ENCODE measurements around the gene WDR64.

The WDR64 gene

GRCh38 chr1:241614144-241614543 is 37.9 kb upstream of the WDR64 start:
- H3K27me3 ChIP-seq (ENCODE audit: control insufficient read depth, insufficient read depth, low read length) = no peaks in the 10 kb centered on the region
- H3K27ac ChIP-seq (ENCODE audit: low read depth, low read length) = no peak overlapping the region
- H3K9me3 ChIP-seq (ENCODE audit: control insufficient read depth, insufficient read depth, low read depth, low read length) = no peaks in the 10 kb centered on the region
- H3K36me3 ChIP-seq (ENCODE audit: control insufficient read depth, insufficient read depth, low read length) = no peaks in the 10 kb centered on the region
- no peak overlapping the region for H3K9ac ChIP-seq (ENCODE audit: low read length)
- H3K4me1 ChIP-seq (ENCODE audit: control insufficient read depth, insufficient read depth, low read length) = no peaks in the 10 kb centered on the region; the same call in 1 of the 2 replicates
- no peak overlapping the region for H3K4me3 ChIP-seq (ENCODE audit: low read depth, low read length)

GRCh38 chr1:241614572-241614971 is 37.5 kb upstream of the WDR64 start:
- H3K27ac ChIP-seq (ENCODE audit: low read depth, low read length) = no peak overlapping the region
- no peaks in the 10 kb centered on the region for H3K9me3 ChIP-seq (ENCODE audit: control insufficient read depth, insufficient read depth, low read depth, low read length)
- no peaks in the 10 kb centered on the region; the same call in 1 of the 2 replicates for H3K4me1 ChIP-seq (ENCODE audit: control insufficient read depth, insufficient read depth, low read length)
- no peak overlapping the region for H3K4me3 ChIP-seq (ENCODE audit: low read depth, low read length)
- no peaks in the 10 kb centered on the region for H3K27me3 ChIP-seq (ENCODE audit: control insufficient read depth, insufficient read depth, low read length)
- H3K36me3 ChIP-seq (ENCODE audit: control insufficient read depth, insufficient read depth, low read length) = no peaks in the 10 kb centered on the region
- H3K9ac ChIP-seq (ENCODE audit: low read length) = no peak overlapping the region

- no peaks in the 10 kb centered on the region for H3K36me3 ChIP-seq (ENCODE audit: control insufficient read depth, insufficient read depth, low read length)
- no peaks in the 10 kb centered on the region; the same call in 1 of the 2 replicates for H3K4me1 ChIP-seq (ENCODE audit: control insufficient read depth, insufficient read depth, low read length)
- no peaks in the 10 kb centered on the region for H3K27me3 ChIP-seq (ENCODE audit: control insufficient read depth, insufficient read depth, low read length)
- H3K4me3 ChIP-seq (ENCODE audit: low read depth, low read length) = no peak overlapping the region
- no peak overlapping the region for H3K9ac ChIP-seq (ENCODE audit: low read length)
- H3K27ac ChIP-seq (ENCODE audit: low read depth, low read length) = no peak overlapping the region
- H3K9me3 ChIP-seq (ENCODE audit: control insufficient read depth, insufficient read depth, low read depth, low read length) = no peaks in the 10 kb centered on the region
Measured at GRCh38 chr1:241615043-241615974, 36.8 kb upstream of the WDR64 start.

DNA sequence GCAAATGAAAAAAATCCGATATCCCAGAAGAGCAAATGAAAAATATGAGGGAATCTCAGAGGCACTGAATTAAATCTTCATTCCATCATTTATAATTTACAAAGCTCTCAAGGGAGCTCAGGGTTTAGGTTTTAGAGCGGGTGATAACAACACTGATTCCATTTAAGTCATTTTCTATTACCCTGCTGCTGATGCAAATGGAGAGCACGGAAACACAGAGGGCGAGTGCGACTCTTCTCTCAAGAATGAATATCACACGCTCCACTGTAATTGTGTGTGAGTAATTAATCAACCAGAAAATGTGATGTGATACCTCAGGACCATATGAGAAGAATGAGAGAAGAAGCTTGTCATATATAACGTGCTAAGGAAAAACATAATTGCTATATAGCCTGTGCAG is 34.7 kb upstream of the WDR64 start:
- H3K9ac ChIP-seq (ENCODE audit: low read length) = no peak overlapping the region
- H3K27ac ChIP-seq (ENCODE audit: low read depth, low read length) = no peak overlapping the region
- no peak overlapping the region for H3K4me3 ChIP-seq (ENCODE audit: low read depth, low read length)
- no peaks in the 10 kb centered on the region for H3K36me3 ChIP-seq (ENCODE audit: control insufficient read depth, insufficient read depth, low read length)
- H3K9me3 ChIP-seq (ENCODE audit: control insufficient read depth, insufficient read depth, low read depth, low read length) = no peaks in the 10 kb centered on the region
- no peaks in the 10 kb centered on the region for H3K4me1 ChIP-seq (ENCODE audit: control insufficient read depth, insufficient read depth, low read length)
- no peaks in the 10 kb centered on the region for H3K27me3 ChIP-seq (ENCODE audit: control insufficient read depth, insufficient read depth, low read length)

DNA sequence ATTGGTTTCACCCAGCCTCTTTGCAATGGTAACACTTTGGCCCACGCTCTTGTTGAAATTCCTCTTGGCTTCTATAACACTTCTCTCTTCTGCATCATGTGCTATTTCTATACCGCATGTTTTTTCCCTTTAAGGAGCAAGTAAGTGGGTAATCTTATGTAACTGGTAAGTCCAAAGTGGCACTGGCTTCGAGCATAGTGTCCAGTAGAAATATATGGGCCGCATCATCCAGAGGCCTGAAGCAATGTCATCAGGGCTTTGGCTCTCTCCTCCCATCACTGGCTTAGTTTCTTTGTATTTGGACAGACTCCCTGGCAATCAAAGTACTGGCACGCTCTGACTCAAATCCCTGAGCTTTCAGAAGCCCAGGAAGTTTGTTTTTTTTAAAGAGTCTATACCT is 29.4 kb upstream of the WDR64 start:
- Histone ChIP-seq H3K27ac (ENCODE audit: low read depth, low read length) (no peak overlapping the region), H3K27me3 (ENCODE audit: control insufficient read depth, insufficient read depth, low read length) (no peaks in the 10 kb centered on the region), H3K4me3 (ENCODE audit: low read depth, low read length) (no peak overlapping the region), H3K36me3 (ENCODE audit: control insufficient read depth, insufficient read depth, low read length) (no peaks in the 10 kb centered on the region), H3K9me3 (ENCODE audit: control insufficient read depth, insufficient read depth, low read depth, low read length) (no peaks in the 10 kb centered on the region), H3K9ac (ENCODE audit: low read length) (no peak overlapping the region), H3K4me1 (ENCODE audit: control insufficient read depth, insufficient read depth, low read length) (no peaks in the 10 kb centered on the region)

DNA sequence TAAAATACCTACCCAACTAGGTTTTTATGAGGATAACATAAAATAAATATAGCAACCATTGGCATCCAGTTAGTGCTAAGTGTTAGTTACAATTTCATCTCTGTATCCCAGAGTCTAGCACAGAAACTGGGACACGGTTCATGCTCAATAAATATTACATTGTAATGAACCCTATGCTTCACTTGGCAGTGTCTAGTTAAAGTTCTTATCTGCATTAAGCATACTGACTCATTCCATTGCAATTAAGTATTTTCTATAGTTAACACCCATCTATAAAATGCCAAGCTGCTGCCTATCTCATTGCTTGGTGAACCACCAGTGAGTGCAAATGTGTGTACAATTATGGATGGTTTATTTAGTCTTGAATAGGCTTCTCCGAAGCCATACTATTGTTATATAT is 27.1 kb upstream of the WDR64 start:
- Histone ChIP-seq H3K27ac (ENCODE audit: low read depth, low read length) (no peak overlapping the region), H3K27me3 (ENCODE audit: control insufficient read depth, insufficient read depth, low read length) (no peaks in the 10 kb centered on the region), H3K9me3 (ENCODE audit: control insufficient read depth, insufficient read depth, low read depth, low read length) (no peaks in the 10 kb centered on the region)

GRCh38 chr1:241627453-241628259 is 24.4 kb upstream of the WDR64 start:
- H3K27me3 ChIP-seq (ENCODE audit: control insufficient read depth, insufficient read depth, low read length) = no peaks in the 10 kb centered on the region
- H3K9ac ChIP-seq (ENCODE audit: low read length) = no peak overlapping the region
- no peaks in the 10 kb centered on the region for H3K9me3 ChIP-seq (ENCODE audit: control insufficient read depth, insufficient read depth, low read depth, low read length)
- no peak overlapping the region for H3K27ac ChIP-seq (ENCODE audit: low read depth, low read length)
- H3K4me1 ChIP-seq (ENCODE audit: control insufficient read depth, insufficient read depth, low read length) = peaks cover 12% of the 10 kb centered on the region
- H3K4me3 ChIP-seq (ENCODE audit: low read depth, low read length) = no peak overlapping the region
- peaks cover 6% of the 10 kb centered on the region; the same call in 1 of the 2 replicates for H3K36me3 ChIP-seq (ENCODE audit: control insufficient read depth, insufficient read depth, low read length)

More for the DNA sequence above, 27.1 kb upstream of the WDR64 start:
- H3K4me3 ChIP-seq (ENCODE audit: low read depth, low read length) = no peak overlapping the region
- no peaks in the 10 kb centered on the region for H3K4me1 ChIP-seq (ENCODE audit: control insufficient read depth, insufficient read depth, low read length)
- H3K36me3 ChIP-seq (ENCODE audit: control insufficient read depth, insufficient read depth, low read length) = no peaks in the 10 kb centered on the region
- H3K9ac ChIP-seq (ENCODE audit: low read length) = no peak overlapping the region

DNA sequence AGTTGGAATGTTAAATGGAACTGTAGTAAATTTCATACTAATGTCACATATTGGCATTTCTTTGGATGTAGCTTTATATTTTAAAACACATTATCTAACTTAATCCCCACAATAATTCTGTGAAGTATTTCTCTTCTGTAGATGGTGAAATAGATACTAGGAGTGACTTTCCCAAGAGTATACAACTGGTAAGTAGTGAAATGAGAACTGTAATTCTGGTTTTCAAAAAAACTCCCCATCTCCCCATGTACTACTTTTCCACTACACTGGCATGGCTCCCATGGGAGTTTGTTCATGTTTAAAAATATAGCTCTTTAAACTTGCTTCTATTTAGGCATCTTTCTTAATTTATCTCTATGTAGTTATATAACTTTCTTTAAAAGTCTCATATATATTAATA is 22.1 kb upstream of the WDR64 start:
- H3K36me3 ChIP-seq (ENCODE audit: control insufficient read depth, insufficient read depth, low read length) = peaks cover 26% of the 10 kb centered on the region
- H3K4me1 ChIP-seq (ENCODE audit: control insufficient read depth, insufficient read depth, low read length) = peaks cover 12% of the 10 kb centered on the region
- no peaks in the 10 kb centered on the region for H3K27me3 ChIP-seq (ENCODE audit: control insufficient read depth, insufficient read depth, low read length)
- H3K9ac ChIP-seq (ENCODE audit: low read length) = no peak overlapping the region
- no peak overlapping the region for H3K27ac ChIP-seq (ENCODE audit: low read depth, low read length)
- no peaks in the 10 kb centered on the region for H3K9me3 ChIP-seq (ENCODE audit: control insufficient read depth, insufficient read depth, low read depth, low read length)
- no peak overlapping the region for H3K4me3 ChIP-seq (ENCODE audit: low read depth, low read length)

- peaks cover 30% of the 10 kb centered on the region for H3K36me3 ChIP-seq (ENCODE audit: control insufficient read depth, insufficient read depth, low read length)
- H3K4me3 ChIP-seq (ENCODE audit: low read depth, low read length) = no peak overlapping the region
- H3K27me3 ChIP-seq (ENCODE audit: control insufficient read depth, insufficient read depth, low read length) = no peaks in the 10 kb centered on the region
- H3K9ac ChIP-seq (ENCODE audit: low read length) = no peak overlapping the region
- H3K9me3 ChIP-seq (ENCODE audit: control insufficient read depth, insufficient read depth, low read depth, low read length) = no peaks in the 10 kb centered on the region
- peaks cover 12% of the 10 kb centered on the region for H3K4me1 ChIP-seq (ENCODE audit: control insufficient read depth, insufficient read depth, low read length)
- no peak overlapping the region for H3K27ac ChIP-seq (ENCODE audit: low read depth, low read length)
Measured at GRCh38 chr1:241630476-241630875, 21.6 kb upstream of the WDR64 start.

DNA sequence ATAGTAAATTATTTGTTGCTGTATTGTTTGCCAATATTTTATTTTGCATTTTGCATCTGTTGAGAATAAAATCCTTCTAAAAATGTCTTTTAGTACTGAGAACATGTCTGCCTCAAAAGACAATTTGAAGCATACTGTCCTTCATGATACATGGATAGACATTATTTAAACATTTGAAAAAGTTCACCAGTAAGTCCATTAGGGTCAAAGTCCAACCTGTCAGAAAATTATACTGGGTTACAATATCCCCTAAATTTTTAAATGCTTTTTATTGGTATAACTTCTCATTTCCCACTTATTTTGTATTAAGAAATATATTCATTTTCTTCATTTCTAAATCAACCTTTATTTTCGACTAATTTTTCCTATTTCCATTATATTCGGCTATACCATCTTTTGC is 21.2 kb upstream of the WDR64 start:
- Histone ChIP-seq H3K4me3 (ENCODE audit: low read depth, low read length) (no peak overlapping the region), H3K4me1 (ENCODE audit: control insufficient read depth, insufficient read depth, low read length) (peaks cover 12% of the 10 kb centered on the region), H3K36me3 (ENCODE audit: control insufficient read depth, insufficient read depth, low read length) (peaks cover 35% of the 10 kb centered on the region), H3K9ac (ENCODE audit: low read length) (no peak overlapping the region), H3K9me3 (ENCODE audit: control insufficient read depth, insufficient read depth, low read depth, low read length) (no peaks in the 10 kb centered on the region), H3K27ac (ENCODE audit: low read depth, low read length) (no peak overlapping the region), H3K27me3 (ENCODE audit: control insufficient read depth, insufficient read depth, low read length) (no peaks in the 10 kb centered on the region)

DNA sequence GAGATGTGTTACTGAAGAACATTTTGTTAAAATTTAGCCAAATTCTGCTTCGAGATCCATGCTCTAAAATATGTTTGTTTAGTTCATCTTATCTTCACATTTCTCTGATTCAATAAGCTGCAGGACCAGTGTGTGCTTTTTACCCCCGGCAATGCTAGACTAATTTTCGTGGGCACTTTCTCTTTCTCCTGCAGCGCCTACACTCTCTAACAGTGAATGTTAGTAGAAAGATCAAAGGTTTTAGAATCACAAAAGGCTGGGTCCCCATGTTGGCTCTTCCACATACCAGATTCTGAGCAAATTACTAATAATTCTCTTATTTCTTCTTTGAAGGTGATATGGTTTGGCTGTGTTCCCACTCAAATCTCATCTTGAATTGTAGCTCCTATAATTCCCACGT is 20.4 kb upstream of the WDR64 start:
- H3K9ac ChIP-seq (ENCODE audit: low read length) = no peak overlapping the region
- peaks cover 41% of the 10 kb centered on the region for H3K36me3 ChIP-seq (ENCODE audit: control insufficient read depth, insufficient read depth, low read length)
- no peaks in the 10 kb centered on the region for H3K27me3 ChIP-seq (ENCODE audit: control insufficient read depth, insufficient read depth, low read length)
- H3K27ac ChIP-seq (ENCODE audit: low read depth, low read length) = no peak overlapping the region
- no peaks in the 10 kb centered on the region for H3K9me3 ChIP-seq (ENCODE audit: control insufficient read depth, insufficient read depth, low read depth, low read length)
- peaks cover 12% of the 10 kb centered on the region for H3K4me1 ChIP-seq (ENCODE audit: control insufficient read depth, insufficient read depth, low read length)
- H3K4me3 ChIP-seq (ENCODE audit: low read depth, low read length) = no peak overlapping the region
